Motor neuron (in vitro differentiated cells): ENCODE data around the gene EIF4ENIF1. TPM values are rescaled to one million over a fixed set of nuclear protein-coding genes. Genes with fewer than 3 reads are reported as not detected.
"Not testable (repeated sequence)": the region's sequence is repeated elsewhere in the genome, so short reads cannot be mapped to it uniquely, and the experiment has no call there.

ENCODE experiments used
- ATAC-seq, 8 experiments: fragments of 200-7000 bp; cut with Tn5 transposase; replicated peaks in 6 of 8; 2 replicates each; pipeline ENCODE4 v1.8.0; 2021; ENCODE audit warnings: mild to moderate bottlenecking in 8 of 8, moderate library complexity in 8 of 8
- H3K27ac ChIP-seq, 2 donors: fragments of 250-450 bp; sonication (Bioruptor Pico); 2 replicates each; pipeline ENCODE4 v1.9.0; 2021; ENCODE audit warnings: antibody characterized with exemption in 2 of 2, mild to moderate bottlenecking in 2 of 2, moderate library complexity in 1 of 2
- H3K4me1 ChIP-seq, 2 donors: fragments of 250-450 bp; sonication (Bioruptor Pico); replicated peaks in 1 of 2; 2 replicates each; pipeline ENCODE4 v1.6.1; 2021; ENCODE audit warnings: antibody characterized with exemption in 2 of 2, mild to moderate bottlenecking in 2 of 2, moderate library complexity in 1 of 2
- H3K4me3 ChIP-seq, 5 donors: fragments of 250-450 bp; sonication (Bioruptor Pico); 2 replicates each; pipeline ENCODE4 v1.9.0; 2021; ENCODE audit warnings: antibody characterized with exemption in 5 of 5, mild to moderate bottlenecking in 5 of 5, moderate library complexity in 4 of 5
- WGBS, 10 experiments: fragments of 450-650 bp; shearing (Covaris generic); methylation state at CpG; one replicate each; pipeline ENCODE4 v1.0.0; 2022; 5-methylcytosine and 5-hydroxymethylcytosine counted together
- in situ Hi-C, 9 experiments: fragments of 400-800 bp; cut with MboI; loops; one replicate each; pipeline ENCODE4 v1.15.0; 2021; ENCODE audit warnings: low sequenced_read_pairs in 9 of 9, low pct_unique_long_range_greater_than_20kb in 2 of 9; ENCODE audit not compliant: unreplicated experiment in 9 of 9
- total RNA-seq, 8 experiments: library from RNA; unstranded; fragments of 300-600 nt; gene quantifications; 2 replicates each; pipeline versions ENCODE4 v1.2.3 to v1.2.4, GENCODE V29; 2022

The EIF4ENIF1 gene
- total RNA-seq, 8 experiments from 2014 or later = 10.5 to 30.0 (median 24.7) TPM

DNA sequence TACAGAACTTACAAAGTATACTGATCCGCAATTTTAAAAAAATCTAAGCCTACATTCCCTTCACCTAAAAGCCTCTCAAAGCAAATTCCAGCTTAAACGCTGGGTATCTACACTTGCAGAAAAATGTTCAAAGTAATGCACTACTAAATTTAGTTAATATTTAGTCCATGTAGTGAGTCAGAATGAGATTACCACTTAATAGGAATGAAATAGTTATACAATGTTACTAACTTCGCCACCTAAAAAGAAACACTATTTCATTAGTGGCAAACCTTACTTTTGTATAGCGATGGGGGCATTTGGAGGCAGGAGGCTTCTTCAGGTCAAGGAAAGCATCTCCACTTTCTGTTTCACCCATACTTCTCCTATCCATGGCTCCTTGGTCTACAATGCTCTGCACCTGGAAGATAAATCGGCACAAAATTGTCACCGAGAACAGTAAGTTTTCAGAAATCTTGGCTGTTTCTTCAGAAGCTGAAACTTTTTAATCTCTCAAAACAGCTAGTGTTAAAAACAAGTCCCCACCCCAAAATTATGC lies 1.2 kb downstream of the EIF4ENIF1 start:
- Histone ChIP-seq H3K27ac (no peak overlapping the region), H3K4me3 (peak overlapping the region; percentile 53 to 82 (median 64)), H3K4me1 (peaks cover 6 to 15% of the 10 kb centered on the region in 2 donors)
- in situ Hi-C loops = no loop called here
- WGBS, 10 experiments = 61 to 88% (median 72%) methylated on average over 3 to 6 of the region's 6 CpGs; no CpG with 5 or more reads in 1 of the 10 experiments
- ATAC-seq = no peak

- in situ Hi-C loops = no loop called here
- H3K4me3 ChIP-seq = no peak overlapping the region
- 92 to 100% (median 100%) methylated on average over 2 of the region's 2 CpGs; no CpG with 5 or more reads in 5 of the 10 experiments for WGBS, 10 experiments
- H3K27ac ChIP-seq = no peak overlapping the region
- ATAC-seq = no peak
- peaks cover 6 to 15% of the 10 kb centered on the region in 2 donors for H3K4me1 ChIP-seq
Measured at GRCh38 chr22:31486951-31487350, 2.7 kb downstream of the EIF4ENIF1 start.

GRCh38 chr22:31486369-31486768 lies 3.3 kb downstream of the EIF4ENIF1 start:
- H3K4me1 ChIP-seq = peaks cover 6 to 15% of the 10 kb centered on the region in 2 donors
- in situ Hi-C loops, ATAC-seq, H3K4me3 ChIP-seq, H3K27ac ChIP-seq: not testable (repeated sequence)
- 48 to 100% (median 94%) methylated on average over 1 to 8 of the region's 11 CpGs for WGBS, 10 experiments

DNA sequence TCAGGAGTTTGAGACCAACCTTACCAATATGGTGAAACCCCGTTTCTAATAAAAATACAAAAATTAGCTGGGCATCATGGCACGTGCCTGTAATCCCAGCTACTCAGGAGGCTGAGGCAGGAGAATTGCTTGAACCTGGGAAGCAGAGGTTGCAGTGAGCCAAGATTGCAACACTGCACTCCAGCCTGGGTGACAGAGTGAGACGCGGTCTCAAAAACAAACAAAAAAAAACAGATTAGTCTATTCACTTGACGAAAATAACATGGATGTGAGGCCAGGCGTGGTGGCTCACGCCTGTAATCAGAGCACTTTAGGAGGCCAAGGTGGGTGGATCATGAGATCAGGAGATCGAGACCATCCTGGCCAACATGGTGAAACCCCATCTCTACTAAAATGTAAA lies 7.2 kb downstream of the EIF4ENIF1 start:
- H3K4me3 ChIP-seq, in situ Hi-C loops, ATAC-seq, H3K27ac ChIP-seq, H3K4me1 ChIP-seq: not testable (repeated sequence)
- WGBS, 10 experiments = 82 to 100% (median 97%) methylated on average over 1 to 5 of the region's 8 CpGs; no CpG with 5 or more reads in 2 of the 10 experiments

GRCh38 chr22:31481129-31481528 lies 8.5 kb downstream of the EIF4ENIF1 start:
- H3K4me3 ChIP-seq = no peak overlapping the region
- WGBS, 10 experiments = 80 to 100% (median 93%) methylated on average over 1 to 3 of the region's 3 CpGs; no CpG with 5 or more reads in 3 of the 10 experiments
- ATAC-seq = no peak
- in situ Hi-C loops = no loop called here
- H3K4me1 ChIP-seq = no peaks in the 10 kb centered on the region
- no peak overlapping the region for H3K27ac ChIP-seq

GRCh38 chr22:31477329-31477728 lies 12.3 kb downstream of the EIF4ENIF1 start:
- H3K4me3 ChIP-seq = no peak overlapping the region
- ATAC-seq = no peak
- in situ Hi-C loops = no loop called here

GRCh38 chr22:31475800-31476199 lies 13.8 kb downstream of the EIF4ENIF1 start:
- 77 to 100% (median 100%) methylated on average over 1 to 3 of the region's 3 CpGs; no CpG with 5 or more reads in 3 of the 10 experiments for WGBS, 10 experiments
- H3K4me1 ChIP-seq = no peaks in the 10 kb centered on the region
- no peak for ATAC-seq
- in situ Hi-C loops = no loop called here
- no peak overlapping the region for H3K4me3 ChIP-seq
- no peak overlapping the region for H3K27ac ChIP-seq

More at GRCh38 chr22:31477329-31477728, 12.3 kb downstream of the EIF4ENIF1 start:
- 80 to 100% (median 96%) methylated on average over 1 to 4 of the region's 4 CpGs; no CpG with 5 or more reads in 1 of the 10 experiments for WGBS, 10 experiments
- H3K27ac ChIP-seq = no peak overlapping the region
- H3K4me1 ChIP-seq = no peaks in the 10 kb centered on the region

GRCh38 chr22:31474743-31475142 lies 14.9 kb downstream of the EIF4ENIF1 start:
- H3K27ac ChIP-seq = no peak overlapping the region
- 100% methylated on average over 1 to 2 of the region's 2 CpGs for WGBS, 10 experiments
- H3K4me1 ChIP-seq = no peaks in the 10 kb centered on the region
- no peak overlapping the region for H3K4me3 ChIP-seq
- no peak for ATAC-seq
- in situ Hi-C loops = no loop called here

DNA sequence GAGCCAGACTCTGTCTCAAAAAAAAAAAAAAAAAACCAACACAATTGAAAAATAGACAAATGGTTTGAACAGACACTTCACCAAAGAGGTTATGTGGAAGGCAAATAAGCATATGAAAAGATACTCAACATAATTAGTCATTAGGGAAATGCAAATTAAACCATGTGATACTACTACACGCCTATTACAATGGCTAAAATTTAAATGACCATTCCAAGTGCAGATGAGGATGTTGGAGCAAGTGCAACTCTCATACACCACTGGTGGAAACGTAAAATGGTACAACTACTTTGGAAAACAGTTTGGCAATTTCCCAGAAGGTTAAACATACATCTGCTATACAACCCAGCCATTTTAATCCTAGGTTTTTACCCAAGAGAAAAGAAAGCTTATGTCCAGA lies 24.3 kb downstream of the EIF4ENIF1 start:
- Histone ChIP-seq H3K4me3 (no peak overlapping the region), H3K4me1 (no peaks in the 10 kb centered on the region), H3K27ac (no peak overlapping the region)
- in situ Hi-C loops = no loop called here
- 46 to 100% (median 91%) methylated on average over 1 to 2 of the region's 2 CpGs; no CpG with 5 or more reads in 1 of the 10 experiments for WGBS, 10 experiments
- ATAC-seq = peak in 1 of 8 experiments; percentile 54

- H3K4me1 ChIP-seq = no peaks in the 10 kb centered on the region
- H3K27ac ChIP-seq = no peak overlapping the region
- in situ Hi-C loops = no loop called here
- H3K4me3 ChIP-seq = no peak overlapping the region
- ATAC-seq = no peak
- WGBS, 10 experiments = 80 to 100% (median 100%) methylated on average over 1 to 3 of the region's 3 CpGs; no CpG with 5 or more reads in 2 of the 10 experiments
Measured at GRCh38 chr22:31461699-31462098, 27.9 kb downstream of the EIF4ENIF1 start.

DNA sequence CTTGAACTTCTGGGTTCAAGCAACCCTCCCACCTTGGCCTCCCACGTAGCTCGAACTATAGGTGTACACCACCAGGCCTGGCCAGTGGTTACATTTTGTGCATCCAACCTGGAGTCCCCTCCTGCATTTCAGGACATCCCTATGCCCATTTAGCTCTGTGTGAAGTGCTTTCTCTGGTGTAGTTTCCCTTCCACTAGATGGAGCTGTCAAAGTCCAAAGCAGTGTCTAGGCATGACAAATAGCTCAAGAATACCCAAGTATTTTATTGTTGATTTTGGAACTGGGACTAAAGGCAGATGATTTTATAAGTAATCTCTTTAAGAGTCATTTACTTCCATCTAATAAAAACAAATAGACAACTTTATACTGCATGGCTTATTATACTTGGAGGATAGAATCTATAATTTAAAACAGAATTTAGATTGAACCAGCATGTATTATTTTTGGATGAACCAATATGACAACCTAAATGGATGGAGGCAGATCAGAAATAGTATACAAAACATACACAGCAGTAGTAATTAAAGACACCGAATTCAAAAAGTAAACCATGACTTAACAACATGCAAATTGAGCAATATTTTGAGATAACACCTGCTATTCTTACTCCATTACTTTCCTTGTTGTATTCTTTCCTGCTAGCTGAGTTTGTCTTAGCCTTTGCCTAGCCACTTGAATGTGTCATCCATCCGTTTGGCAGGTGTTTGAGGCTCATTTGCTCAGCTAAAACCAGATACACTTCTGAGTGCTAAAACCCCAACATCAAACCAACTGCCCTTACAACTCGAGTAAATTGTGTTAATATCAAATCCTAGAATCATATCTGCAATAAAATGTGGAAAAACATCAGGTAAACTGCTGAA lies 37.7 kb downstream of the EIF4ENIF1 start:
- in situ Hi-C loops = no loop called here
- Histone ChIP-seq H3K4me1 (no peaks in the 10 kb centered on the region), H3K27ac (no peak overlapping the region), H3K4me3 (no peak overlapping the region)
- ATAC-seq = peak in 4 of 8 experiments; percentile 23 to 80 (median 78)
- WGBS, 10 experiments = 38 to 100% (median 78%) methylated on average over 1 to 5 of the region's 5 CpGs; no CpG with 5 or more reads in 2 of the 10 experiments

- Histone ChIP-seq H3K4me3 (no peak overlapping the region), H3K4me1 (no peaks in the 10 kb centered on the region), H3K27ac (no peak overlapping the region)
- no peak for ATAC-seq
- in situ Hi-C loops = no loop called here
- WGBS, 10 experiments = 76 to 100% (median 91%) methylated on average over 1 to 4 of the region's 4 CpGs; no CpG with 5 or more reads in 6 of the 10 experiments
Measured at GRCh38 chr22:31449506-31449905, 40.1 kb downstream of the EIF4ENIF1 start.

- Histone ChIP-seq H3K4me3 (no peak overlapping the region), H3K27ac (no peak overlapping the region), H3K4me1 (no peaks in the 10 kb centered on the region)
- in situ Hi-C loops = no loop called here
- peak in 1 of 8 experiments; percentile 14 for ATAC-seq
- WGBS, 10 experiments = 80 to 100% (median 100%) methylated on average over 1 to 2 of the region's 2 CpGs; no CpG with 5 or more reads in 1 of the 10 experiments
Measured at GRCh38 chr22:31448382-31448781, 41.3 kb downstream of the EIF4ENIF1 start.
